Fibroblast of lung (primary cell): ENCODE data around the gene KCP. TPM values are rescaled to one million over a fixed set of nuclear protein-coding genes. Genes with fewer than 3 reads are reported as not detected.

ENCODE experiments used
- DNase-seq, 2 donors: peaks; one replicate each; pipeline versions ENCODE4 v3.0.0 to v3.0.0-alpha.2; 2010; ENCODE audit warnings: low read depth in 2 of 2
- H2AFZ ChIP-seq: 2 replicates; pipeline ENCODE4 v1.5.1; 2012; ENCODE audit warnings: low read length, control low read depth, inconsistent platforms
- H3K27ac ChIP-seq: 2 replicates; pipeline ENCODE4 v1.5.1; 2011; ENCODE audit warnings: low read length, control low read depth; ENCODE audit not compliant: insufficient read depth
- H3K27me3 ChIP-seq: 2 replicates; pipeline ENCODE4 v1.5.1; 2011; ENCODE audit warnings: mild to moderate bottlenecking, low read length; ENCODE audit not compliant: control insufficient read depth, insufficient read depth
- H3K36me3 ChIP-seq: 2 replicates; pipeline ENCODE4 v1.5.1; 2011; ENCODE audit warnings: low read length; ENCODE audit not compliant: control insufficient read depth, insufficient read depth
- H3K4me1 ChIP-seq: 2 replicates; pipeline ENCODE4 v1.5.1; 2011; ENCODE audit warnings: low read length; ENCODE audit not compliant: control insufficient read depth, insufficient read depth; ENCODE audit errors: extremely low read depth
- H3K4me2 ChIP-seq: 2 replicates; pipeline ENCODE4 v1.5.1; 2011; ENCODE audit warnings: low read length, control low read depth; ENCODE audit not compliant: insufficient read depth; ENCODE audit errors: extremely low read depth
- H3K4me3 ChIP-seq, 4 experiments: fragments of 200-600 bp in 1 of 4; sonication (generic) in 1 of 4; replicated peaks in 1 of 4; 2 replicates each; pipeline ENCODE4 v1.5.1; 2011 to 2016; ENCODE audit warnings: low read length in 4 of 4, low read depth in 3 of 4, mild to moderate bottlenecking in 3 of 4, control low read depth in 2 of 4, inconsistent platforms in 1 of 4, mixed read lengths in 1 of 4; ENCODE audit not compliant: insufficient read depth in 1 of 4; ENCODE audit errors: control extremely low read depth in 1 of 4
- H3K79me2 ChIP-seq: 2 replicates; pipeline ENCODE4 v1.5.1; 2012; ENCODE audit warnings: mild to moderate bottlenecking, low read length, inconsistent platforms; ENCODE audit not compliant: control insufficient read depth, insufficient read depth
- H3K9ac ChIP-seq: 2 replicates; pipeline ENCODE4 v1.5.1; 2011; ENCODE audit warnings: mild to moderate bottlenecking, low read length, control low read depth; ENCODE audit not compliant: insufficient read depth
- H3K9me3 ChIP-seq: 2 replicates; pipeline ENCODE4 v1.5.1; 2012; ENCODE audit warnings: low read depth, low read length; ENCODE audit not compliant: control insufficient read depth, insufficient read depth
- H4K20me1 ChIP-seq: 2 replicates; pipeline ENCODE4 v1.5.1; 2011; ENCODE audit warnings: low read length; ENCODE audit not compliant: control insufficient read depth, insufficient read depth; ENCODE audit errors: extremely low read depth
- CTCF ChIP-seq, 2 donors: IDR thresholded peaks in 1 of 2; conservative IDR thresholded peaks in 1 of 2; 1 replicate in 1 of 2; 2 replicates in 1 of 2; pipeline ENCODE4 v1.5.1; 2011 to 2012; ENCODE audit warnings: low read length in 2 of 2, control low read depth in 1 of 2, inconsistent platforms in 1 of 2, low read depth in 1 of 2, mild to moderate bottlenecking in 1 of 2
- EZH2 ChIP-seq: IDR thresholded peaks from 2 replicates; pipeline ENCODE4 v1.5.1; 2012; ENCODE audit warnings: low read length, control low read depth, mild to moderate bottlenecking; ENCODE audit errors: missing control alignments
- polyA plus RNA-seq, 2 donors: library from polyadenylated mRNA; depleted of rRNA in 1 of 2; stranded (reverse) in 1 of 2; unstranded in 1 of 2; fragments of >200 nt; gene quantifications; 2 replicates each; pipeline ENCODE4 v1.2.1, GENCODE V29; 2011 to 2012; ENCODE audit warnings: missing spikeins in 1 of 2
- total RNA-seq: library from RNA; depleted of rRNA; stranded (reverse); fragments of >200 nt; gene quantifications from 2 replicates; pipeline ENCODE4 v1.2.1, GENCODE V29; 2014

The KCP gene
- total and polyA plus RNA-seq, 2 donors (not counting 1 experiment from before 2014, with no cell fraction given): 0.08 to 0.50 TPM

GRCh38 chr7:128938544-128939074, 28.1 kb upstream of the KCP start:
- Histone ChIP-seq H2AFZ (peak overlapping the region; percentile 33), H3K4me1 (no peaks in the 10 kb centered on the region)
- no peak for DNase-seq

GRCh38 chr7:128937647-128938543, 27.4 kb upstream of the KCP start, which contains the start of gene IRF5:
Gene IRF5, plus strand, starts transcription at chr7:128937927. Its CDS starts 4,155 bp downstream, at chr7:128942082.
- Histone ChIP-seq H2AFZ (peak within 1 kb of the TSS; percentile 33), H3K4me3 (peak within 1 kb of the TSS; percentile 26 to 39 (median 34)), H3K79me2 (no peaks in the 10 kb centered on the region), H3K27ac (no peak within 1 kb of the TSS), H3K4me2 (peak within 1 kb of the TSS; percentile 80), H3K36me3 (no peaks in the 10 kb centered on the region), H3K9me3 (no peaks in the 10 kb centered on the region), H3K27me3 (peaks cover 36% of the 10 kb centered on the region), H4K20me1 (no peaks in the 10 kb centered on the region), H3K9ac (no peak within 1 kb of the TSS), H3K4me1 (no peaks in the 10 kb centered on the region)
- TF ChIP-seq CTCF (conservative IDR thresholded peaks at IDR 0.05 in 1 of 2, IDR thresholded peaks at IDR 0.05 in 1 of 2; ENCODE audit: low read depth in 1 of 2, low read length in 2 of 2): no peak
- no peak for TF ChIP-seq EZH2
- DNase-seq: no peak

More at GRCh38 chr7:128938544-128939074, 28.1 kb upstream of the KCP start:
- Histone ChIP-seq H3K27ac (no peak overlapping the region), H3K27me3 (peaks cover 36% of the 10 kb centered on the region), H3K4me2 (peak overlapping the region; percentile 80), H3K79me2 (no peaks in the 10 kb centered on the region), H3K4me3 (peak overlapping the region; percentile 26 to 39 (median 34)), H4K20me1 (no peaks in the 10 kb centered on the region), H3K9ac (no peak overlapping the region), H3K9me3 (no peaks in the 10 kb centered on the region), H3K36me3 (no peaks in the 10 kb centered on the region)
- TF ChIP-seq EZH2 (peak; percentile 83), CTCF (conservative IDR thresholded peaks at IDR 0.05 in 1 of 2, IDR thresholded peaks at IDR 0.05 in 1 of 2; ENCODE audit: low read depth in 1 of 2, low read length in 2 of 2) (no peak)

GRCh38 chr7:128937271-128937646, 26.8 kb upstream of the KCP start:
- Histone ChIP-seq H2AFZ (no peak overlapping the region), H3K4me2 (no peak overlapping the region), H3K36me3 (no peaks in the 10 kb centered on the region), H3K4me1 (no peaks in the 10 kb centered on the region), H3K9ac (no peak overlapping the region), H3K4me3 (no peak overlapping the region), H3K27ac (no peak overlapping the region), H3K27me3 (peaks cover 36% of the 10 kb centered on the region), H4K20me1 (no peaks in the 10 kb centered on the region), H3K9me3 (no peaks in the 10 kb centered on the region), H3K79me2 (no peaks in the 10 kb centered on the region)
- TF ChIP-seq CTCF (conservative IDR thresholded peaks at IDR 0.05 in 1 of 2, IDR thresholded peaks at IDR 0.05 in 1 of 2; ENCODE audit: low read depth in 1 of 2, low read length in 2 of 2) (no peak), EZH2 (no peak)
- no peak for DNase-seq
